IMR-90 (cell line): ENCODE results near the gene RFTN1. TPM values are rescaled to one million over a fixed set of nuclear protein-coding genes. Genes with fewer than 3 reads are reported as not detected.
A peak's percentile ranks its signal among the peaks of the same experiment; 100 is the strongest.

Experiments used
- ATAC-seq: fragments of 200-7000 bp; cut with Tn5 transposase; 2 replicates; pipeline ENCODE4 v1.9.1; 2020; ENCODE audit warnings: low read depth, mild to moderate bottlenecking, moderate library complexity
- BruUV-seq: library from RNA; stranded (reverse); fragments of 400-500 nt; replicated peaks from 2 replicates; lab custom pipeline; 2021; lab: Mats Ljungman, UMichigan
- CTCF ChIA-PET: fragments of 300-600 bp; formaldehyde crosslinking; extraction: SDS; loops from one replicate; lab custom pipeline; 2021; ENCODE audit warnings: antibody characterized with exemption; lab: Yijun Ruan, JAX
- POLR2A ChIA-PET: fragments of 300-600 bp; sonication (Branson Sonifier 250); formaldehyde crosslinking; loops from one replicate; lab custom pipeline; 2022; ENCODE audit warnings: antibody characterized with exemption; ENCODE audit not compliant: unreplicated experiment; lab: Charles Lee
- DNase-seq: peaks from one replicate; pipeline ENCODE4 v3.0.0; 2013
- H2AFZ ChIP-seq: replicated peaks from 2 replicates; pipeline ENCODE3; 2013; ENCODE audit warnings: low read length, mild to moderate bottlenecking; ENCODE audit not compliant: poor library complexity
- H2AK5ac ChIP-seq: 2 replicates; pipeline ENCODE4 v1.6.1; 2013; ENCODE audit warnings: low read depth, low read length, inconsistent platforms
- H2AK9ac ChIP-seq: replicated peaks from 2 replicates; pipeline ENCODE3; 2013; ENCODE audit warnings: mild to moderate bottlenecking, low read depth, low read length, moderate library complexity; ENCODE audit not compliant: poor library complexity
- H2BK120ac ChIP-seq: 2 replicates; pipeline ENCODE4 v1.6.1; 2013; ENCODE audit warnings: low read depth, low read length, inconsistent platforms
- H2BK15ac ChIP-seq: 3 replicates; pipeline ENCODE4 v1.6.1; 2013; ENCODE audit warnings: low read depth, low read length, inconsistent platforms
- H2BK20ac ChIP-seq: 2 replicates; pipeline ENCODE4 v1.6.1; 2013; ENCODE audit warnings: low read depth, mild to moderate bottlenecking, inconsistent platforms, low read length, moderate library complexity
- H2BK5ac ChIP-seq: 2 replicates; pipeline ENCODE4 v1.6.1; 2013; ENCODE audit warnings: mild to moderate bottlenecking, low read depth, low read length, inconsistent platforms; ENCODE audit not compliant: poor library complexity, severe bottlenecking
- H3K14ac ChIP-seq: replicated peaks from 2 replicates; pipeline ENCODE4 v1.6.1; 2013; ENCODE audit warnings: low read depth, low read length, inconsistent platforms
- H3K18ac ChIP-seq: 2 replicates; pipeline ENCODE4 v1.6.1; 2013; ENCODE audit warnings: low read depth, low read length, control low read depth
- H3K23ac ChIP-seq: 2 replicates; pipeline ENCODE4 v1.6.1; 2013; ENCODE audit warnings: low read depth, low read length, inconsistent platforms
- H3K27ac ChIP-seq: 2 replicates; pipeline ENCODE4 v1.5.1; 2013; ENCODE audit warnings: mild to moderate bottlenecking, control low read depth, low read length; ENCODE audit not compliant: insufficient read depth
- H3K27me3 ChIP-seq: 2 replicates; pipeline ENCODE4 v1.6.1; 2013; ENCODE audit warnings: low read length; ENCODE audit not compliant: control insufficient read depth, insufficient read depth
- H3K36me3 ChIP-seq: 2 replicates; pipeline ENCODE4 v1.6.1; 2013; ENCODE audit warnings: low read length, mixed read lengths; ENCODE audit not compliant: control insufficient read depth, insufficient read depth
- H3K4ac ChIP-seq: 2 replicates; pipeline ENCODE4 v1.6.1; 2013; ENCODE audit warnings: low read depth, low read length, inconsistent platforms
- H3K4me1 ChIP-seq: 2 replicates; pipeline ENCODE4 v1.6.1; 2013; ENCODE audit warnings: low read length, mixed read lengths; ENCODE audit not compliant: control insufficient read depth, insufficient read depth
- H3K4me2 ChIP-seq: 2 replicates; pipeline ENCODE4 v1.6.1; 2013; ENCODE audit warnings: low read depth, mild to moderate bottlenecking, control low read depth, low read length, moderate library complexity
- H3K4me3 ChIP-seq: 2 replicates; pipeline ENCODE4 v1.5.1; 2013; ENCODE audit warnings: low read depth, mild to moderate bottlenecking, control low read depth, low read length, moderate library complexity; ENCODE audit not compliant: insufficient read depth
- H3K56ac ChIP-seq: 2 replicates; pipeline ENCODE4 v1.6.1; 2013; ENCODE audit warnings: low read length, inconsistent platforms; ENCODE audit not compliant: insufficient read depth; ENCODE audit errors: extremely low read depth
- H3K79me1 ChIP-seq, 2 experiments: 2 replicates each; pipeline ENCODE4 v1.6.1; 2013; ENCODE audit warnings: low read length in 2 of 2, inconsistent platforms in 1 of 2, low read depth in 1 of 2
- H3K9ac ChIP-seq: 2 replicates; pipeline ENCODE4 v1.6.1; 2013; ENCODE audit warnings: low read depth, low read length, control low read depth
- H3K9me1 ChIP-seq: 2 replicates; pipeline ENCODE4 v1.6.1; 2013; ENCODE audit warnings: low read length, inconsistent platforms; ENCODE audit not compliant: insufficient read depth
- H3K9me3 ChIP-seq: 2 replicates; pipeline ENCODE4 v1.6.1; 2013; ENCODE audit warnings: low read length; ENCODE audit not compliant: control insufficient read depth, insufficient read depth
- H4K20me1 ChIP-seq: 2 replicates; pipeline ENCODE4 v1.6.1; 2013; ENCODE audit warnings: low read length, inconsistent platforms; ENCODE audit not compliant: insufficient read depth
- H4K5ac ChIP-seq: 2 replicates; pipeline ENCODE4 v1.6.1; 2013; ENCODE audit warnings: mild to moderate bottlenecking, low read depth, low read length, control low read depth
- H4K8ac ChIP-seq, 2 experiments: 2 replicates each; pipeline ENCODE4 v1.6.1; 2013; ENCODE audit warnings: low read depth in 2 of 2, low read length in 2 of 2, control low read depth in 1 of 2, inconsistent platforms in 1 of 2
- H4K91ac ChIP-seq: 2 replicates; pipeline ENCODE4 v1.6.1; 2013; ENCODE audit warnings: low read depth, low read length, inconsistent platforms; ENCODE audit not compliant: insufficient read depth
- POLR2A ChIP-seq: IDR thresholded peaks from 2 replicates; pipeline ENCODE4 v1.6.1; 2012; ENCODE audit warnings: mild to moderate bottlenecking, low read depth, low read length
- WGBS, 2 experiments: methylation state at CpG; one replicate each; pipeline versions ENCODE4 v1.1.5 to v1.1.7; 2013; ENCODE audit warnings: missing lambda C conversion rate in 2 of 2; ENCODE audit not compliant: insufficient read length in 1 of 2; ENCODE audit errors: extremely low coverage in 2 of 2; 5-methylcytosine and 5-hydroxymethylcytosine counted together
- dilution Hi-C: fragments of 300-500 bp; cut with HindIII; formaldehyde crosslinking; loops from one replicate; pipeline ENCODE4 v1.14.3; 2018; ENCODE audit warnings: low sequenced_read_pairs; ENCODE audit not compliant: unreplicated experiment
- in situ Hi-C: fragments of 300-500 bp; cut with MboI; formaldehyde crosslinking; loops from 3 replicates; pipeline ENCODE4 v1.14.3; 2019; ENCODE audit warnings: low sequenced_read_pairs, inconsistent platforms, mixed read lengths
- intact Hi-C: fragments of 100-400 bp; cut with micrococcal nuclease; formaldehyde crosslinking; loops from 2 replicates; pipeline ENCODE4 v1.10.0; 2022
- polyA plus RNA-seq, 3 experiments: library from polyadenylated mRNA; depleted of rRNA; stranded (reverse); fragments of >200 nt; gene quantifications; 2 replicates each; pipeline ENCODE4 v1.2.3, GENCODE V29; 2012; ENCODE audit warnings: low replicate concordance in 1 of 3
- total RNA-seq: library from RNA; depleted of rRNA; stranded (reverse); fragments of >200 nt; gene quantifications from 2 replicates; pipeline ENCODE4 v1.2.3, GENCODE V29; 2012

The RFTN1 gene
- total and polyA plus RNA-seq, 2 of the 4 experiments (the other 2 are of a cell fraction): 45.0 to 52.0 TPM

- POLR2A ChIA-PET: no interaction called here
- no peak overlapping the region for H3K23ac ChIP-seq
- H2BK5ac ChIP-seq: no peak overlapping the region
- H3K4me2 ChIP-seq: no peak overlapping the region
- 0 out of 2 replicates have a peak, but pooled peaks cover 2% of the 10 kb centered on the region for H3K4me1 ChIP-seq
- H4K5ac ChIP-seq: no peak overlapping the region
- peak; percentile 76 for ATAC-seq
- H4K20me1 ChIP-seq: no peaks in the 10 kb centered on the region
- no peak overlapping the region for H4K8ac ChIP-seq
- TF ChIP-seq POLR2A: no peak
- H3K14ac ChIP-seq: no peak overlapping the region
- H2BK120ac ChIP-seq: no peak overlapping the region
- no peak overlapping the region for H3K27ac ChIP-seq
- H3K79me1 ChIP-seq: no peaks in the 10 kb centered on the region
- H2AK9ac ChIP-seq: no peak overlapping the region
- H2AFZ ChIP-seq: no peak overlapping the region
- H3K56ac ChIP-seq: no peak overlapping the region
- no peaks in the 10 kb centered on the region for H3K27me3 ChIP-seq
- H3K18ac ChIP-seq: no peak overlapping the region
- intact Hi-C loops (no loop called here), dilution Hi-C loops (loop anchor here (25.0 kb wide), 1 partner anchor 248 kb away; no protein-coding TSS in a partner anchor), in situ Hi-C loops (loop anchor here (5.0 to 25.0 kb wide), 4 partner anchors 263 to 948 kb away; partner anchors contain the start of gene PLCL2)
- no peak overlapping the region for H3K9ac ChIP-seq
- no TSS peak for BruUV-seq
- no peak overlapping the region for H4K91ac ChIP-seq
- CTCF ChIA-PET: interaction anchor here (0.9 to 1.5 kb wide), 6 partner anchors 15 to 267 kb away, joined by 3 to 5 read pairs (median 4); no protein-coding TSS in a partner anchor
- no peaks in the 10 kb centered on the region; the same call in 1 of the 2 replicates for H3K36me3 ChIP-seq
- no peak overlapping the region for H2BK20ac ChIP-seq
- H2BK15ac ChIP-seq: no peak overlapping the region; the same call in 2 of the 3 replicates
- no peaks in the 10 kb centered on the region for H3K9me3 ChIP-seq
- H3K9me1 ChIP-seq: no peaks in the 10 kb centered on the region
- 0 out of 2 replicates have a peak overlapping the region, but pooled peaks have one; percentile 13 for H2AK5ac ChIP-seq
- H3K4ac ChIP-seq: peak overlapping the region; percentile 24; the same call in 1 of the 2 replicates
- H3K4me3 ChIP-seq: no peak overlapping the region
- peak; percentile 40 for DNase-seq
- no CpG with 5 or more reads among the region's 2 CpGs for WGBS, 2 experiments
Measured at GRCh38 chr3:16289144-16289889, 224.2 kb downstream of the RFTN1 start.
